K562 (cell line): ENCODE data around the gene CGB3. TPM values are rescaled to one million over a fixed set of nuclear protein-coding genes. Genes with fewer than 3 reads are reported as not detected.

Experiments
- ATF6 ChIP-seq: sonication (generic); formaldehyde crosslinking; IDR thresholded peaks from 2 replicates; pipeline ENCODE4 v1.4.0; 2020; ENCODE audit warnings: mild to moderate bottlenecking, missing genetic modification reagents
- CREM ChIP-seq: IDR thresholded peaks from 2 replicates; pipeline ENCODE4 v1.6.1; 2014; ENCODE audit warnings: antibody characterized with exemption, low read depth
- ELK3 ChIP-seq: fragments of 450-650 bp; formaldehyde crosslinking; IDR thresholded peaks from 2 replicates; pipeline ENCODE4 v1.4.0; 2020; ENCODE audit warnings: mild to moderate bottlenecking
- GTF2B ChIP-seq: IDR thresholded peaks from 2 replicates; pipeline ENCODE4 v1.6.1; 2011; ENCODE audit not compliant: insufficient read length; ENCODE audit errors: extremely low read depth
- HDAC6 ChIP-seq: IDR thresholded peaks from 2 replicates; pipeline ENCODE4 v1.6.1; 2012; ENCODE audit warnings: low read depth, mild to moderate bottlenecking, control low read depth, inconsistent platforms, low read length, moderate library complexity
- HEY1 ChIP-seq: fragments of 250-450 bp; sonication (Bioruptor Pico); IDR thresholded peaks from 2 replicates; pipeline ENCODE4 v1.5.0; 2020; ENCODE audit warnings: mild to moderate bottlenecking, moderate library complexity, borderline replicate concordance
- MEF2D ChIP-seq: conservative IDR thresholded peaks from 2 replicates; pipeline ENCODE4 v1.6.1; 2016; ENCODE audit warnings: low read depth, missing genetic modification characterization, missing compliant biosample characterization
- RNF219 ChIP-seq: fragments of 250-450 bp; sonication (Bioruptor Pico); IDR thresholded peaks from 2 replicates; pipeline ENCODE4 v1.5.0; 2022; ENCODE audit warnings: mild to moderate bottlenecking
- THAP12 ChIP-seq: fragments of 250-450 bp; sonication (Bioruptor Pico); IDR thresholded peaks from 2 replicates; pipeline ENCODE4 v1.9.0; 2021; ENCODE audit warnings: mild to moderate bottlenecking, inconsistent platforms
- ZNF592 ChIP-seq: fragments of 450-650 bp; IDR thresholded peaks from 2 replicates; pipeline ENCODE4 v1.6.1; 2017; ENCODE audit warnings: antibody characterized with exemption, mild to moderate bottlenecking
- polyA plus RNA-seq, 8 experiments: library from polyadenylated mRNA; depleted of rRNA in 4 of 8; stranded (reverse) in 5 of 8; unstranded in 3 of 8; fragments of >200 nt; fragmentation: Nextera tagmentation in 2 of 8; fragmentation: Illumina TruSeq in 1 of 8; extraction: Ambion mirVana in 2 of 8; extraction: Trizol in 1 of 8; gene quantifications; 2 replicates each; pipeline versions ENCODE4 v1.2.1 to v1.2.3, GENCODE V29; 2011 to 2014; ENCODE audit warnings: inconsistent platforms in 1 of 8, missing spikeins in 1 of 8
- total RNA-seq, 7 experiments: library from RNA; depleted of rRNA in 6 of 7; stranded (reverse); fragments of >200 nt in 6 of 7; fragmentation: Illumina TruSeq in 2 of 7; extraction: Trizol in 2 of 7; gene quantifications; 2 replicates each; pipeline versions ENCODE4 v1.2.1 to v1.2.3, GENCODE V29; 2011 to 2021; ENCODE audit warnings: low replicate concordance in 1 of 7

The CGB3 gene
- total and polyA plus RNA-seq, 9 of the 15 experiments (the other 6 are each of a cell fraction or from before 2014, with no cell fraction given), result not detected

- TF ChIP-seq RNF219 (no peak), ELK3 (CRISPR knock-in tag) (no peak), MEF2D (tag) (no peak), CREM (peak; percentile 93), ATF6 (CRISPR knock-in tag) (no peak), ZNF592 (0 out of 2 replicates have a peak, but pooled peaks have one; percentile 62), GTF2B (no peak), HDAC6 (no peak), THAP12 (peak; percentile 35; the same call in 1 of the 2 replicates), HEY1 (CRISPR knock-in tag) (no peak)
Observed at GRCh38 chr19:49017666-49018351, 6.3 kb downstream of the CGB3 start (continued).
